Measurements from ENCODE around the gene PRKACG. TPM values are rescaled to one million over a fixed set of nuclear protein-coding genes. Genes with fewer than 3 reads are reported as not detected.
A peak's percentile ranks its signal among the peaks of the same experiment; 100 is the strongest.
"Not testable (repeated sequence)": the region's sequence is repeated elsewhere in the genome, so short reads cannot be mapped to it uniquely, and the experiment has no call there.

Gene PRKACG
- not detected for total RNA-seq

DNA sequence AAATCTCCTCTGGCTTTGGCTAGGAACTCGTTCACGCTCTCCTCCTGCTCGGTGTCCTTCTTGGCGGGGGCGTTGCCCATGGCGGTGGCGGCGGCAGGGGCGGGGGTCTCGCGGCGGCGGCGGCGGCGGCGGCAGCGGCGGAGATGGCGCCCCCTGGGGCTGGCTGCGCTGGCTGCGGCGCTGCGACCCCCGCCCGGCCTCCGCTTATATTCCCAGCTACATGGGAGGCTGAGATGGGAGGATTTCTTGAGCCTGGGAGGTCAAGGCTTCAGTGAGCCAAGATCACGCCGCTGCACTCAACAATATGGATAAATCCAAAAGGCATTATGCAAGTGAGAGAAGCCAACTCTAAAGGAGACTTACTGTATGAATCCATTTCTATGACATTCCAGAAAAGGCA is at the start of gene PRKACG:
Gene PRKACG, minus strand, starts transcription at position 101 of the 400 bp plus-strand sequence. Its CDS starts 21 bp downstream, at position 80.
- DNase-seq, result no peak

DNA sequence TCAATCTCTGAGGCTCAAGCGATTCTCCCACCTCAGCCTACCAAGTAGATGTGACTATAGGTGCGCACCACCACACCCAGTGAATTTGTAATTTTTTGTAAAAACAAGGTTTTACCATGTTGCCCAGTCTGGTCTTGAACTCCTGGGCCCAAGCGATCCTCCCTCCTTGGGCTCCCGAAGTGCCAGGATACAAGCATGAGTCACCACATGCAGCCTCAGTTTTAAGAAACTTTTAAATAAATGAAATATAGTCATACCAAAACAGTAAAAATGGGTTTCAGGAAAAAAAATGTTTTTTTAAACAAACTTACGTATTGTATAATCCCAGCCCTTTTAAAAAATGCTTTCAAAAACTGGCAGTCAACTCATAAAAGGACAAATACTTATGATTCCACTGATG is 48.3 kb upstream of the PRKACG start:
- no peak for DNase-seq

DNA sequence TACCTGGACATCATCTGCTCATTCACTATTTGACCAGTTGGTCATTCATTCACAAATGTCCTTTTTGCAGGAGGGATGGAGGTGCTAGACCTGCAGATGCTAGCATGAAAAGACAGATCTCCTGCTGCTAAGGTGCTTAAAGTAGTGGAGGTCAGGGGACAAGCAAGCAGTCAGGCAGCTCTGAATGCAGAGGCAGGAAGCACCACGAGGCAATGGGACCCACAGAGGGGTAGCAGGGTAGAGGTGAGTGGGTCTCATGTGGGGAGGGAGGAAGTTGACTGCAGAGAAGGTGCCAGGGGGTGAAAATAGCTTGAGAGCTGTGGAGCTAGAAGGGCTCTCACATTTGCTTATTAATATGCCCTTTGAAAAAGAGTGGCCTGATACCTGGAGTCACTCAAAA is 46.9 kb upstream of the PRKACG start:
- no peak for DNase-seq

GRCh38 chr9:69058101-69058500 is 44.2 kb upstream of the PRKACG start:
- no peak for DNase-seq

DNA sequence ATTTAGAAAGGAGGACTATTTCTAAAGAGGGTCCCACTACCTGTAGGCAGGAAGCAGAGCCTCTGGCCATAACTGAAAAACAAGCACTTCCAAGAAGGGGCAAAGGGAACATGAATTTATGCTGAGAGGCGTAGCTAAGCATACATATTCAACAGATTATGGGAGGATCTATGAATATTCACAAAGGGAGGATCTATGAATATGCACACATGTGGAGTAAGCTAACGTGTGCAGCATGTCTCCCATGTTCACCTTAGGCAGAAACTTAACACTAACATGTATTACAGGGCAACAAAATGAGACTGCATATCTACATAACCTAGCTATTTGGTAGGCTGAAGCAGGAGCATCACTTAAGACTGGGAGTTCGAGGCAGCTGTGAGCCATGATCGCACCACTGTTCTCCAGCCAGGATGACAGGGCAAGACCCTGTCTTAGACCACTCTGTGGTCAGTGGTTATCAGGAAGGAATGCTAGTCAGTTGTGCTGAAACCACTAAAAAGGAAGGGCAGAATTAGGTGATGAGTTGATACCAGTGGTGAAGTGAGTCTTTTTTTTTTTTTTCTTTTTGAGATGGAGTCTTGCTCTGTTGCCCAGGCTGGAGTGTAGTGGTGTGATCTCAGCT is 42.4 kb upstream of the PRKACG start:
- no peak for DNase-seq

- no peak for DNase-seq
Observed at GRCh38 chr9:69054989-69055388, 41.1 kb upstream of the PRKACG start.

DNA sequence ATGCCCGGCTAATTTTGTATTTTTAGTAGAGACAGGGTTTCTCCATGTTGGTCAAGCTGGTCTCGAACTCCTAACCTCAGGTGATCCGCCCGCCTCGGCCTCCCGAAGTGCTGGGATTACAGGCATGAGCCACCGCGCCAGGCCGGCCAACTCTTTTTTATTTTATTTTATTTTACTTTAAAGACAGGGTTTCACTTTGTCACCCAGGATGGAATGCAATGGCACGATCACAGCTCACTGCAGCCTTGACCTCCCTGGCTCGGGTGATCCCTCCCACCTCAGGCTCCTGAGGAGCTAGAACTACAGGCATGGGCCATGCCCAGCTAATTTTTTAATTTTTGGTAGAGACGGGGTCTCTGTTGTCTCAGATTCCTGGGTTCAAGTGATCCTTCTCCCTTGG is 37.0 kb upstream of the PRKACG start:
- not testable (repeated sequence) for DNase-seq

GRCh38 chr9:69049094-69049493 is 35.2 kb upstream of the PRKACG start:
- no peak for DNase-seq

GRCh38 chr9:69047371-69047770 is 33.5 kb upstream of the PRKACG start:
- DNase-seq, result no peak

DNA sequence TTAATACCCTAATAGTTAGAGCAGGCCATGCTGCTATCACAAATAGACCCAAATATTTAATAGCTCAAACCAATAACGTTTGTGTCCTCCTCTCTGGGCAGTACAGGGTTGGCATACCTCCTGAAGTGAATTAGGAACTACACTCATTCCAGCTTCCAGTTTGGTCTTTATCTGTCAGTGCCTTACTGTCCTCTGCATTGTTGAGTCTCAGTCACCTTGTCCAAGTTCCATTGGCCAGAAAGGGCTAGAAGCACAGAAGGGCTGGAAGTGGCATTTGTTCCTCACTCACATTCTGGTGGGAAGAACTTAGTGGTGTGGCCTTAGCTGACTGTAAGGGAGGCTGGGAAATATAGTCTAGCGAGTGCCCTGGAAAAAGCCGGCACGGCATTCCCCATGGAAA is 32.8 kb upstream of the PRKACG start:
- DNase-seq, result no peak

DNA sequence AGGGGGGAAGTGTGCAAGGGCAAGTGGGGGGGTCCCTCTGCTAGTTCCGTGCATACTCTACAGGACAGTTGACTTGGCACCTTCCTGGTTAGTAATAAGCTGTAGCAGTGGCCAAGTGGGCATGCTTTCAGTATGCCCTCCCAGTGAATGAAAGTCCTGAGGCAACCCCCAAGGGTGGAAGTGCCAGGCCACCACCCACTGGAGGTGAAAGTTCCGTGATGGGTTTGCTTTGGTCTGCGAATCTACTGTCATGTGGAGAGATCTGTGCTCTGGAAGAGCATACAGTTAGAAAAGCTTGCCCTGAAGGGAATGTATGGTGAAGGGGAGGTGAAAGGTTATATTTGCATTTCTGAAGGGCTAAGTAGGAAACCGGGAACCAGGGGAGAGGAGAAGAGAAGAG is 31.9 kb upstream of the PRKACG start:
- no peak for DNase-seq

DNA sequence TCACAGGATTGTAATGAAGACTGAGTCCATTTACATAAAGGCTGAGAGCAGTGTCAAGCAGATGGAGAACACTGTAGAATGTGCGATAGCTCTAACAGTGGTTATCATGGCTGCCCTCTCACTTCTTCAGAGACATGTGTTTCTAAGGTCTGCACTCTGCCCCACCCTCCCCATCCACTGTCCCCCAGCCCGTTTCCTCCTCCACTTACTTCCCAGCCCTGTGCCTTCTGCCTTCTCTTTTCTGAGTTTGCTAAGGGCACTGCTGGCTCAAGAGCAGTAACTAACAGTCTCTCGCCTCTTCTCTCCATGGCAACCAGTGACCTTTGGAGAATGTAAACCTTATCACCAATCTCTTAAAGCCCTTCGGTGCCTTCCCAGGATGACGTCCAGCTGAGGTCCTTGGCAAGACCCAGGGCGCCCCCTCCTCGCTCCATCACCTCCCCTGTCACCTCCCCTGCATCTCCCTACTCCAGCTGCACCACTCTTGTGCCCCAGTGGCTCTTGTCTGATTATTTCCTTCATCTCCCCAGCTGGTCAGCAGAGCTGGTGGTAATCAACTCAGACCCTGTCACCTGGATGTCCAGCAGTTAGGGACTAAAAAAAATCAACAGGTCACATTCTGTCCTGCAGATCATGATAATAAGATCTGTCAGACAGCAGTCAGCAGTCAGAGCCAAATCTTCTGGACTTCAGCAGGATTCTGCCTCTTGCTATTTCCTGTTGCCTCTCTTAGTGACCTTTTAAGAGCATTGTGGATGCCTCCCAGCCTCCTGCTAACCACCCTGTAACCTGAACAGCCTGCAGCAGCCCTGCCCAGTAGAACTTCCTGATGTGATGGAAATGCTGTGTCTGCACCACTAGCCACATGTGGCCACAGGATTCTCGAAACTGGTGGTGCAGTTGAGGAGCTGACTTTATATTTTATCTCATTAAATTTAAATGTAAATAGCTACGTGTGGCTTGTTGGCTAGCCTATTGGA is 30.6 kb upstream of the PRKACG start:
- no peak for DNase-seq

GRCh38 chr9:69040646-69041045 is 26.7 kb upstream of the PRKACG start:
- DNase-seq, result no peak

GRCh38 chr9:69036799-69037198 is 22.9 kb upstream of the PRKACG start:
- no peak for DNase-seq

DNA sequence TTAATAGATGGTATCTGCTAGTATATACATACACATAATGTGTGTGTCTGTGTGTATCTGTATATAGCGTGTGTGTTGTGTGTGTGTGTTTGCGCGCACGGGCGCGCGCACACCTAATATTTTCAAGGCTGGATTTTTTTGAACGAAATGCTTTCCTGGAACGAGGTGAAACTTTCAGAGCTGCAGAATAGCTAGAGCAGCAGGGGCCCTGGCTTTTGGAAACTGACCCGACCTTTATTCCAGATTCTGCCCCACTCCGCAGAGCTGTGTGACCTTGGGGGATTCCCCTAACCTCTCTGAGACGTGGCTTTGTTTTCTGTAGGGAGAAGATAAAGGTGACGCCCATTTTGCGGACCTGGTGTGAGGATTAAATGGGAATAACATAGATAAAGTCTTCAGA is 22.4 kb upstream of the PRKACG start:
- no peak for DNase-seq

DNA sequence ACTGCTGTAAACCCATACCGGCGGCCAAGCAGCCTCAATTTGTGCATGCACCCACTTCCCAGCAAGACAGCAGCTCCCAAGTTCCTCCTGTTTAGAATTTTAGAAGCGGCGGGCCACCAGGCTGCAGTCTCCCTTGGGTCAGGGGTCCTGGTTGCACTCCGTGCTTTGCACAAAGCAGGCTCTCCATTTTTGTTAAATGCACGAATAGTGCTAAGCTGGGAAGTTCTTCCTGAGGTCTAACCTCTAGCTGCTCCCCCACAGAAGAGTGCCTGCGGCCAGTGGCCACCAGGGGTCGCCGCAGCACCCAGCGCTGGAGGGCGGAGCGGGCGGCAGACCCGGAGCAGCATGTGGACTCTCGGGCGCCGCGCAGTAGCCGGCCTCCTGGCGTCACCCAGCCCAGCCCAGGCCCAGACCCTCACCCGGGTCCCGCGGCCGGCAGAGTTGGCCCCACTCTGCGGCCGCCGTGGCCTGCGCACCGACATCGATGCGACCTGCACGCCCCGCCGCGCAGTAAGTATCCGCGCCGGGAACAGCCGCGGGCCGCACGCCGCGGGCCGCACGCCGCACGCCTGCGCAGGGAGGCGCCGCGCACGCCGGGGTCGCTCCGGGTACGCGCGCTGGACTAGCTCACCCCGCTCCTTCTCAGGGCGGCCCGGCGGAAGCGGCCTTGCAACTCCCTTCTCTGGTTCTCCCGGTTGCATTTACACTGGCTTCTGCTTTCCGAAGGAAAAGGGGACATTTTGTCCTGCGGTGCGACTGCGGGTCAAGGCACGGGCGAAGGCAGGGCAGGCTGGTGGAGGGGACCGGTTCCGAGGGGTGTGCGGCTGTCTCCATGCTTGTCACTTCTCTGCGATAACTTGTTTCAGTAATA is 21.8 kb upstream of the PRKACG start, which contains the start of gene FXN:
Gene FXN, plus strand, starts transcription at position 315 of the 871 bp plus-strand sequence. Its CDS starts 31 bp downstream, at position 346.
- peak; percentile 68 for DNase-seq

GRCh38 chr9:69034071-69034470 is 20.2 kb upstream of the PRKACG start:
- no peak for DNase-seq

- DNase-seq, result no peak
Observed at GRCh38 chr9:69030851-69031645, 17.1 kb upstream of the PRKACG start.

GRCh38 chr9:69029535-69029934 is 15.6 kb upstream of the PRKACG start:
- no peak for DNase-seq

DNA sequence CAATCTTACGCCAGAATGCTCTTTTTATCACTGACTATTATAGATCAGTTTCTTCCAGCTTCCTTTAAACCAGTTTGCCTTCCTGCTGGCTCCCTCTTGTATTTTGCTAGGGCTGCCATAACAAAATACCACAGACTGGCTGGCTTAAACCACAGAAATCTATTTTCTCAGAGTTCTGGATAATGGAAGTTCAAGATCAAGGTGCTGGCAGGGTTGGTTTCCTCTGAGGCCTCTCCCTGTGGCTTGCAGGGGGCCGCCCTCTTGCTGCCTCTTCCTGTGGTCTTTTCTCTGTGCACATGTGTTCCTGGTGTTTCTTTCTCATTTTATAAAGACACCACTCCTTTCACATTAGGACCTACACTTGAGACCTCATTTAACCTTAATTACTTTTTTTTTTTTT is 14.8 kb upstream of the PRKACG start:
- DNase-seq, result no peak

- peak; percentile 11 for DNase-seq
Observed at GRCh38 chr9:69027355-69028097, 13.6 kb upstream of the PRKACG start.
